Stimulated activated CD4-positive, alpha-beta T cell treated with anti-CD3 and anti-CD28 coated beads, TNF-alpha, amount 100 ng/mL, for 48 hours (primary cell): ENCODE measurements around the gene RASGRP1.

Experiments used
- DNase-seq, 3 donors: peaks; one replicate each; pipeline ENCODE4 v3.0.0-alpha.2; 2020; ENCODE audit warnings: low read depth in 3 of 3

The RASGRP1 gene

GRCh38 chr15:38504680-38505467, 59.7 kb downstream of the RASGRP1 start:
- DNase-seq: no peak

DNA sequence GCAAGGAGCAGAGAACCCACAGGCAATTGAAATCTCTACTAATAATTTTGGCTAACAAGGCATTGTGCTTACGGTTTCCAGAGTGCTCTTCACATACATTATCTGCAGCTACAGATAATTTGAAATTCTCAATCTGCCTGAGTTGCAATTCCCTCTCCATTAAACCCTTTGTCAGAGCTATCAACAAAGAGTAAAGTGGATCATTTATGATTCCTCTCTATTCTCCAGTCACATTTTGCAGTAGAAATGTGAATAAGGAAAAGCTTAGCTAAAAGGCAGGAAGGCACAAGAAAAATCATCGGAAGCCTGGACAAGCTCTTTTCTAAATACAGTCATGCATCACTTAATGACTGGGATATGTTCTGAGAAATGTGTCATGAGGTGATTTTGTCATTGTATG, 61.1 kb downstream of the RASGRP1 start:
- no peak for DNase-seq

DNA sequence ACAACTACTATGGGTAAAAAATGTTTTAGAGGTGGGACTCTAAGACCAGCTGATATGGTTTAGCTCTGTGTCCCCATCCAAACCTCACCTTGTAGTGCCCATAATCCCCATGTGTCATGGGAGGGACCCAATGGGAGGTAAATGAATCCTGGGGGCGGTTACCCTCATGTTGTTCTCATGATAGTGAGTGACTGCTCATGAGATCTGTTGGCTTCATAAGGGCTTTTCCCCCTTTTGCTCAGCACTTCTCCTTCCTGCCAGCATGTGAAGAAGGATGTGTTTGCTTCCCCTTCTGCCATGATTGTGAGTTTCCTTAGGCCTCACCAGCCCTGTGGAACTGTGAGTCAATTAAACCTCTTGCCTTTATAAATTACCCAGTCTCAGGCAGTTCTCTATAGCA, 65.0 kb downstream of the RASGRP1 start:
- no peak for DNase-seq

GRCh38 chr15:38496151-38496550, 68.5 kb downstream of the RASGRP1 start:
- DNase-seq: no peak

DNA sequence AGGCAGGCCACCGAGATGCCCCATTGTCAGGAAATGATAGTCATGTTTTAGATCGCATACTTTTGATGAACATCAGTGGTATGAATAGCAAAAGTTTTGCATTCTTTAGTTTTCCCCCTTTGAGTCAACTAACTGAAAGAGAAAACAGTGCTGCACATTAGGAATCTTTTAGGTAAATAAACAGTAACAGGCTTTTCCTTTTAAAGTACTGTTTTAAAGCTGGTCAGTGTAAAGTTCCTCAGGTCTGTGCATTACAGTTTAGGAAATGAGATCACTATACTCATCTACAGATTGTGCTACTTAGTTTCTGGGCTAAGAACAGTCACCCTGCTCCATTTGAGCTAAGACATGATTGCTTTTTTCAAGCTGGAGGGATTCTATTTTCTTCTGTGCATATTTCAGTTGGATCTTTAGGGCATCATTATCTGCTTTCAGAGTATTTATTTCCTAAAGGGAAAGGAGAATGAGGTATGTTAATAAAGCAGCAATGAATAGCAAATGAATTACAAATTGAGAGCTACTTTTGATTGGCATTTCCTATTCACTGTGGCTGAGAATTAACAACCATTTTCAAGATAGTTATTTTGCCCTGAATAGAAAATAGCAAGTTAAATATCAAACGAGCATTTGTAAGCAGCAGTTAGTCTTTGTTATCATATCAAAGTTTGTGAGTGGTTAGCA, 74.2 kb downstream of the RASGRP1 start:
- no peak for DNase-seq

GRCh38 chr15:38487378-38487777, 77.2 kb downstream of the RASGRP1 start:
- no peak for DNase-seq

- DNase-seq: no peak
Measured at GRCh38 chr15:38486936-38487335, 77.7 kb downstream of the RASGRP1 start.

- no peak for DNase-seq
Measured at GRCh38 chr15:38482572-38482971, 82.0 kb downstream of the RASGRP1 start.

DNA sequence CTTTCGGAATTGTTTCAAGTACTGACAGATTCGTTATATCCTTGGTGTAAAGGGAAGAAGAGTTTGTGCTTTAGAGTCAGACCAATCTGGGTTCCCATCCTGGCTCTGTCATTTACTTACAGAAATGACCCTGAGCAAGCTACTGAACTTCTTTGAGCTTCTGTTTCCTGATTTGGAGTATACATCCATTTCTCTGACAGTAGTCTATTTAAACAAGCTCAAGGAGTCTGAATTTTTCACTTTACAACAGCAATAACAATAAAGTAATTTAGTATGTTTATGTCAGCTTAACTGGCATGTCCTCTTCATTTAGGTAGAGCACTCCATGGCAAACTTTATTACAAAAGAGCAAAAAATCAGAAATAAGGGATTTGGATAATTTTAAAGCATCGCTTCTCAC, 82.9 kb downstream of the RASGRP1 start:
- DNase-seq: no peak

DNA sequence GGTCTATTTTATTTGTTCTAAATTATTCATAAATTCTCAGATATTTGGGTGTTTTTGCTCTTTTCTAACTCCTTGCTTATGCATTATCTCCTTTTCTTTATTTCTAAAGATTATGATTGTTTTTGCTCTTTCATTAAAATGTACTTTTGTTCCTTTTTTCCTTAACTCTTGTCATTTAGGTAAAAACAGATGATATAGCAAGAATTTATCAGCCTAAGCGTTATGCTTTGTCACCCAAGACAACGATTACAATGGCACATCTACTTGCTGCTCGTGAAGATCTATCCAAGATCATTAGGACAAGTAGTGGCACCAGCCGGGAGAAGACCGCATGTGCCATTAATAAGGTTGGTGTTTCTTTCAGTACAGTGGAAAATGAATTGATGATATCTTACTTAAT, 83.5 kb downstream of the RASGRP1 start:
- no peak for DNase-seq

DNA sequence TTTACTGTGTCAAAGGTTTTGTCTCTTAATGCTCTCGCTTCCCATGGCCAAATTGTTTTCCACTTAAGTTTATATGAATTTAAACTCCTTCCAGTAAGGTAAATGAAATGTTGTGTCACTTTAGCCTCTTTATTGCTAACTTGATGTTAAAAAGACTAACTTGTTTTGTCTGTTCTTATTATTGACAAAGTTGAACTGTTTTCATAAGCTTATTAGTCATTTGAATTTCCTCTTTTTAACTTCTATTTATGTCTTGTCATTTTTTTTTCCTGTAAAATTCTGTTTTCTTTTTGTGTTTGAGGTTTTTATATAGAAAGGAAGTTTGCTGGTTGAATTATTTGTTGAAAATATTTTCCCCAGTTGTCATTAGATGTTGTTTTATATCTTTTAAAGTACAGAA, 84.9 kb downstream of the RASGRP1 start:
- DNase-seq: no peak

- DNase-seq: no peak
Measured at GRCh38 chr15:38479266-38479665, 85.3 kb downstream of the RASGRP1 start.

- no peak for DNase-seq
Measured at GRCh38 chr15:38477637-38478036, 87.0 kb downstream of the RASGRP1 start.

GRCh38 chr15:38476120-38476519, 88.5 kb downstream of the RASGRP1 start:
- DNase-seq: no peak

- no peak for DNase-seq
Measured at GRCh38 chr15:38475361-38475760, 89.3 kb downstream of the RASGRP1 start.

GRCh38 chr15:38474155-38474757, 90.4 kb downstream of the RASGRP1 start:
- no peak for DNase-seq

DNA sequence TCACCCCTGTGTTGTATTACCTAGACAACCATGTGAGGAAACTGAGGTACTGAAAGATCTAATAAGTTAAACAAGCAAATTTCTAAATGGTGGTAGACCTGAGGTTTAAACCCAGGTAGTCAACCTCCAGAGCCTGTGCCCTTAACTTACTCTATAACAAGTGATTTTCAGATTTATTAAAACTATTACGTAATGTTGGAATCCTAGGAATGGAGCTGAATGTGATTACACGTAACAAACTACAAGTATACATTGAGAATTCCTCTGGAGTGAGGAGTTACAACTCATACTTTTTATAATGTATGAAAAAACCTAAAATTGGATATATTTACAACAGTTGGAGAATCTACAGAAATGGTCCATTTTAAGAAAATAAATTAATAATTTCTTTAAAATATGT, 92.6 kb downstream of the RASGRP1 start:
- DNase-seq: no peak

DNA sequence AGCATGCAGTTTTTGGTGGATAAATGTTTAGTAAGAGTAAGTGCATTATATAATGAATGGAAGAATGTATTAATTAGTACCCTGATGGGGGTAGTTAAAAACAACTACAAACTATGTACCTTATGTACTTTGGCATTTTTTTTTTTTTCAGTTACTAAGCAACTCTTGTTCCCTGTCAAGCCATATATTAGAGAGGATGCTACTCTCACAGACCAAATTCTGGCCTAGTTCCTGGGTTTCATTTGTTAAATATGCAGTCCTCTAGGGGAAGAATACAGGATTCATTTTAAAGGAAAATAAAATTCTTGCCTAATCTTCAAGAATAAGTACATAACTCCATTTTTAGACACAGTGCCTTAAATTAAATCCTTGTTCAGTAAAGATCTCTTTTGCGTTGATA, 93.8 kb downstream of the RASGRP1 start:
- no peak for DNase-seq

GRCh38 chr15:38464675-38465074, 99.9 kb downstream of the RASGRP1 start:
- DNase-seq: no peak

GRCh38 chr15:38463893-38464292, 100.7 kb downstream of the RASGRP1 start:
- no peak for DNase-seq

DNA sequence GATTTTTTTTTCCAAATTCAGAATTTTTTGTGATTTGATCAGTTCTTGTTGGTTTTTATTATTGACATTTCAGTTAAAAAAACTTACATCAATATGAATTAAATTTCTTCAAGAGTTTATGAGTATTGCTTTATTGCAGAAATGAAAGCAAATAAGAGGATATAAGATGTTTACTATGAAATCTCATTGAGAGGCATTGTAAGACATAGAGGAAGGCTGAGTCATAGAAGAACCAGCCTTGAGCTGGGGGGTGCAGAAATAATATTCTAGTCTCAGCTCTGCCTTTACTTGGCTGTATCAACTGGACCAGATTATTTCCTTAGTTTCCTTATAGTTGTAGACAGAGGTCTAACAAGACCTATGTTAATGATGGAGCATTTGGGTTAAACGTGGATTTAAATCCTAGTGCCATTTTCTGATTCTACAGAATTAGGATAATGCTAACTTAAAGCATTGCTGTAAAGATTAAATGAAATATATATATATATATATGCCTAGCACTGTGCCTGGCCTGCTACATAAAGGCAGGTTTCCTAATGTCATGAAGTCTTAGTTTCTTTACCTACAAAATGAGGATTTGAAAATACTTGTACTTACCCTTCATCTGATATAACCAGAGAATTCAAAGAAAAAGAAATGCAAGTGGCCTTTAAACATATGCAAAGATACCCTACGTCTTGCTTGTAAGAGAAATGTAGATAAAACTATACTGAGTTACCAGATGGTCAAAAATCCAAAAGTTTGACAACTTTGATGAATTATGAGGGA, 103.4 kb downstream of the RASGRP1 start:
- DNase-seq: no peak

- DNase-seq: no peak
Measured at GRCh38 chr15:38460543-38460942, 104.1 kb downstream of the RASGRP1 start.
